ENCODE results near the gene ITGA11. TPM values are rescaled to one million over a fixed set of nuclear protein-coding genes. Genes with fewer than 3 reads are reported as not detected.

Gene ITGA11
- total RNA-seq, 1 donor from 2014 or later = 7.0 TPM

DNA sequence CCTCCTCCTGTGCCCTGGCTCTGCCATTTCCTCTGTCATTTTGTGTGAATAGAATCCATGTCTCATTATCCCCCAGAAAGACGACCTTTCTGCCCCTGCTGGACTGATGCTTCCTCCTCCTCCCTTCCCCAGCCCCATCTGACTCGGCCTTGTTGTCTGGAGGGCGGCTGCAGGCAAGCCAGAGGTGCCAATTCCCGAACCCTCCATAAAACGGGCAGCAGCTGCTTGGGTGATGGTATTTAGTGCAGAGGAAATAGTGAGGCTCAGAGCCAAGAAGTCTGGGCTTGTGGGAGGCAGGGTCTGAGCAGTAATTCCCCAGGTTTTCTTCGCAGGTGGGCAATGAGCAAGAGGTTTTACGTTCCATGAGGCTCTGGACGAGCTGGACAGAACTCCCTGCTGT is 71.2 kb downstream of the ITGA11 start:
- DNase-seq (ENCODE audit: low read depth) = no peak

GRCh38 chr15:68356778-68357177 is 75.2 kb downstream of the ITGA11 start:
- H3K27me3 ChIP-seq (ENCODE audit: control insufficient read depth, insufficient read depth, low read length) = no peaks in the 10 kb centered on the region
- no peaks in the 10 kb centered on the region for H3K36me3 ChIP-seq (ENCODE audit: control insufficient read depth, insufficient read depth, low read length)
- DNase-seq (ENCODE audit: low read depth) = no peak
- TF ChIP-seq, protein P1, sequence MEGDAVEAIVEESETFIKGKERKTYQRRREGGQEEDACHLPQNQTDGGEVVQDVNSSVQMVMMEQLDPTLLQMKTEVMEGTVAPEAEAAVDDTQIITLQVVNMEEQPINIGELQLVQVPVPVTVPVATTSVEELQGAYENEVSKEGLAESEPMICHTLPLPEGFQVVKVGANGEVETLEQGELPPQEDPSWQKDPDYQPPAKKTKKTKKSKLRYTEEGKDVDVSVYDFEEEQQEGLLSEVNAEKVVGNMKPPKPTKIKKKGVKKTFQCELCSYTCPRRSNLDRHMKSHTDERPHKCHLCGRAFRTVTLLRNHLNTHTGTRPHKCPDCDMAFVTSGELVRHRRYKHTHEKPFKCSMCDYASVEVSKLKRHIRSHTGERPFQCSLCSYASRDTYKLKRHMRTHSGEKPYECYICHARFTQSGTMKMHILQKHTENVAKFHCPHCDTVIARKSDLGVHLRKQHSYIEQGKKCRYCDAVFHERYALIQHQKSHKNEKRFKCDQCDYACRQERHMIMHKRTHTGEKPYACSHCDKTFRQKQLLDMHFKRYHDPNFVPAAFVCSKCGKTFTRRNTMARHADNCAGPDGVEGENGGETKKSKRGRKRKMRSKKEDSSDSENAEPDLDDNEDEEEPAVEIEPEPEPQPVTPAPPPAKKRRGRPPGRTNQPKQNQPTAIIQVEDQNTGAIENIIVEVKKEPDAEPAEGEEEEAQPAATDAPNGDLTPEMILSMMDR (IDR thresholded peaks at IDR 0.05; ENCODE audit: insufficient read depth, low read length, poor library complexity, severe bottlenecking) = no peak
- H3K4me3 ChIP-seq (ENCODE audit: low read depth, low read length) = no peak overlapping the region

More for the DNA sequence above, 71.2 kb downstream of the ITGA11 start:
- no peaks in the 10 kb centered on the region for H3K36me3 ChIP-seq (ENCODE audit: control insufficient read depth, insufficient read depth, low read length)
- TF ChIP-seq, protein P1 (IDR thresholded peaks at IDR 0.05; ENCODE audit: insufficient read depth, low read length, poor library complexity, severe bottlenecking) = no peak
- no peaks in the 10 kb centered on the region for H3K27me3 ChIP-seq (ENCODE audit: control insufficient read depth, insufficient read depth, low read length)
- no peak overlapping the region for H3K4me3 ChIP-seq (ENCODE audit: low read depth, low read length)

GRCh38 chr15:68354923-68355322 is 77.0 kb downstream of the ITGA11 start:
- H3K36me3 ChIP-seq (ENCODE audit: control insufficient read depth, insufficient read depth, low read length) = no peaks in the 10 kb centered on the region
- H3K4me3 ChIP-seq (ENCODE audit: low read depth, low read length) = no peak overlapping the region
- no peaks in the 10 kb centered on the region for H3K27me3 ChIP-seq (ENCODE audit: control insufficient read depth, insufficient read depth, low read length)
- peak; percentile 92 for DNase-seq (ENCODE audit: low read depth)
- TF ChIP-seq, protein P1 (IDR thresholded peaks at IDR 0.05; ENCODE audit: insufficient read depth, low read length, poor library complexity, severe bottlenecking) = no peak

GRCh38 chr15:68354268-68354667 is 77.7 kb downstream of the ITGA11 start:
- no peaks in the 10 kb centered on the region for H3K27me3 ChIP-seq (ENCODE audit: control insufficient read depth, insufficient read depth, low read length)
- no peak for DNase-seq (ENCODE audit: low read depth)
- no peak overlapping the region for H3K4me3 ChIP-seq (ENCODE audit: low read depth, low read length)
- H3K36me3 ChIP-seq (ENCODE audit: control insufficient read depth, insufficient read depth, low read length) = no peaks in the 10 kb centered on the region
- TF ChIP-seq, protein P1 (IDR thresholded peaks at IDR 0.05; ENCODE audit: insufficient read depth, low read length, poor library complexity, severe bottlenecking) = no peak

DNA sequence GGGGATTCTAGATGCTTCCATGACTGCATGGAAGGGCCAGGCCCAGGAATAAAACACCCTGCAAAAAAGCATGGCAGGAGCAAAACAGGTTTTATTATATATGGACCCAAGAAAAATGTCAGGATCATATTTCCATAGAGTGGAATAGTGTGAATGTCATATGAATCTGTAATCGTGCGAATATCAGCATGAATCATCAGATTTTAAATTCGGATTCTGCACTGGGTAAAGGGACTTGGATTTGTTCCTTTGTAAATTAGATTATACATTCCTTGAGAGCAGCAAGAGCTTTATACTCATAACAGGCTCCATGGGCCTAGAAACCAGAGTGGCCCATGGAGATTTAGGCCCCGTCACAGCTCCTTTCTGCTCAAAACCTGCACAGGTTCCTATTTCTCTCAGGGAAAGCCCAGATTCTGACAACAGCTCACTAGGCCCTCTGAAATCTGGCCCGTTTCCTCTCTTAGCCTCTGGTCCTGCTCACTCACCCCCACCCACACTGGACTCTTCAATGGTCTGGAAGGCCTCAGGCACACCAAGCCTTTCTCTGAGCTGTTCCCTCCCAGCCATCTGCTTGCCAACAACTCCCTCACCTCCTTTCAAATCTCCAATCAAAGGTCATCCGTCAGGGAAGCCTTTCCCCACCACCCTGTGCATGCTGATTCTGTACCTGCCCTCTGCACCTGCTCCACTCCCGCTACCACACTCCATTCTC is 78.4 kb downstream of the ITGA11 start:
- no peak for DNase-seq (ENCODE audit: low read depth)
- Histone ChIP-seq H3K27me3 (ENCODE audit: control insufficient read depth, insufficient read depth, low read length) (no peaks in the 10 kb centered on the region), H3K4me3 (ENCODE audit: low read depth, low read length) (no peak overlapping the region), H3K36me3 (ENCODE audit: control insufficient read depth, insufficient read depth, low read length) (no peaks in the 10 kb centered on the region)
- TF ChIP-seq, protein P1 (IDR thresholded peaks at IDR 0.05; ENCODE audit: insufficient read depth, low read length, poor library complexity, severe bottlenecking) = no peak
